Liver (tissue), 3 donors: ENCODE data around the gene EMX2.

Experiments used
- ATF3 ChIP-seq: IDR thresholded peaks from 2 replicates; pipeline ENCODE4 v1.6.1; 2016; ENCODE audit warnings: antibody characterized with exemption
- CTCF ChIP-seq: fragments of 150-350 bp; IDR thresholded peaks from 2 replicates; pipeline ENCODE4 v1.5.1; 2017; ENCODE audit warnings: improper control_type of control experiment, low read depth, low read length; ENCODE audit not compliant: missing input control
- FOXA1 ChIP-seq: IDR thresholded peaks from 2 replicates; pipeline ENCODE4 v1.6.1; 2016; ENCODE audit warnings: antibody characterized with exemption
- GABPA ChIP-seq, 2 donors: IDR thresholded peaks in 1 of 2; conservative IDR thresholded peaks in 1 of 2; 2 replicates each; pipeline ENCODE4 v1.6.1; 2016; ENCODE audit warnings: antibody characterized with exemption in 2 of 2, mild to moderate bottlenecking in 1 of 2, moderate library complexity in 1 of 2
- HNF4G ChIP-seq: IDR thresholded peaks from 2 replicates; pipeline ENCODE4 v1.6.1; 2016; ENCODE audit warnings: antibody characterized with exemption
- REST ChIP-seq: IDR thresholded peaks from 2 replicates; pipeline ENCODE4 v1.6.1; 2016; ENCODE audit warnings: antibody characterized with exemption, mild to moderate bottlenecking
- SP1 ChIP-seq: IDR thresholded peaks from 2 replicates; pipeline ENCODE4 v1.6.1; 2018; ENCODE audit warnings: antibody characterized with exemption, mild to moderate bottlenecking
- TAF1 ChIP-seq: conservative IDR thresholded peaks from 2 replicates; pipeline ENCODE4 v1.6.1; 2016; ENCODE audit warnings: antibody characterized with exemption, mild to moderate bottlenecking
- ZBTB33 ChIP-seq: IDR thresholded peaks from 2 replicates; pipeline ENCODE4 v1.6.1; 2016; ENCODE audit warnings: antibody characterized with exemption
- donor health status: healthy.
- donor health status: healthy.

- TF ChIP-seq CTCF = no peak
- no peak for TF ChIP-seq SP1
- no peak for TF ChIP-seq TAF1
- no peak for TF ChIP-seq HNF4G
- no peak for TF ChIP-seq GABPA (IDR thresholded peaks at IDR 0.05 in 1 of 2, conservative IDR thresholded peaks at IDR 0.05 in 1 of 2)
- TF ChIP-seq ATF3 = no peak
- TF ChIP-seq ZBTB33 = no peak
- TF ChIP-seq FOXA1 = no peak
- TF ChIP-seq REST = no peak
These were observed 35.9 kb downstream of the EMX2 start for GRCh38 chr10:117578490-117578889.
